DMS114 treated with DMSO at 0.1 percent for 48 hours (cell line): ENCODE results near the gene TSPAN5.

Experiments
- DNase-seq: peaks from one replicate; lab custom pipeline; 2025; ENCODE audit not compliant: unreplicated experiment; lab: John Stamatoyannopoulos, UW

The TSPAN5 gene

GRCh38 chr4:98601708-98602107 lies 56.7 kb downstream of the TSPAN5 start:
- DNase-seq = no peak

- no peak for DNase-seq
These were observed 58.7 kb downstream of the TSPAN5 start for GRCh38 chr4:98599617-98600205.

- no peak for DNase-seq
These were observed 71.5 kb downstream of the TSPAN5 start for GRCh38 chr4:98586962-98587354.

GRCh38 chr4:98586291-98586961 lies 72.0 kb downstream of the TSPAN5 start:
- no peak for DNase-seq

GRCh38 chr4:98585596-98585995 lies 72.8 kb downstream of the TSPAN5 start:
- no peak for DNase-seq

GRCh38 chr4:98584265-98584664 lies 74.1 kb downstream of the TSPAN5 start:
- DNase-seq = no peak

- no peak for DNase-seq
These were observed 75.1 kb downstream of the TSPAN5 start for GRCh38 chr4:98583265-98583664.

- DNase-seq = no peak
These were observed 77.3 kb downstream of the TSPAN5 start for GRCh38 chr4:98581126-98581525.

GRCh38 chr4:98577956-98578355 lies 80.5 kb downstream of the TSPAN5 start:
- no peak for DNase-seq

GRCh38 chr4:98574816-98575215 lies 83.6 kb downstream of the TSPAN5 start:
- no peak for DNase-seq

- DNase-seq = no peak
These were observed 84.6 kb downstream of the TSPAN5 start for GRCh38 chr4:98573791-98574190.

- DNase-seq = no peak
These were observed 85.7 kb downstream of the TSPAN5 start for GRCh38 chr4:98572697-98573096.

GRCh38 chr4:98571161-98571786 lies 87.1 kb downstream of the TSPAN5 start:
- DNase-seq = no peak

- DNase-seq = no peak
These were observed 88.1 kb downstream of the TSPAN5 start for GRCh38 chr4:98570151-98570797.

GRCh38 chr4:98568941-98569663 lies 89.3 kb downstream of the TSPAN5 start:
- no peak for DNase-seq

- DNase-seq = no peak
These were observed 90.8 kb downstream of the TSPAN5 start for GRCh38 chr4:98567611-98568010.

- DNase-seq = no peak
These were observed 91.9 kb downstream of the TSPAN5 start for GRCh38 chr4:98566361-98567008.

- no peak for DNase-seq
These were observed 92.6 kb downstream of the TSPAN5 start for GRCh38 chr4:98565681-98566301.

- DNase-seq = no peak
These were observed 93.6 kb downstream of the TSPAN5 start for GRCh38 chr4:98564852-98565251.

- DNase-seq = no peak
These were observed 98.1 kb downstream of the TSPAN5 start for GRCh38 chr4:98560321-98560720.
